PC-9 (cell line): ENCODE data around the gene LIPC.

Experiments
- CTCF ChIP-seq: fragments of 200-600 bp; sonication (generic); conservative IDR thresholded peaks from 2 replicates; pipeline ENCODE4 v1.6.1; 2017; ENCODE audit warnings: mixed run types, antibody characterized with exemption, mild to moderate bottlenecking, moderate library complexity
- EZH2 ChIP-seq: fragments of 200-600 bp; sonication (generic); IDR thresholded peaks from 2 replicates; pipeline ENCODE4 v1.8.0; 2017; ENCODE audit warnings: antibody characterized with exemption, low read depth

- no peak for TF ChIP-seq CTCF
- TF ChIP-seq EZH2 = no peak
Observed at GRCh38 chr15:58483376-58483775, 51.6 kb downstream of the LIPC start.
